Upper lobe of right lung (tissue), 1 donor: ENCODE data around the gene CCNH. TPM values are rescaled to one million over a fixed set of nuclear protein-coding genes. Genes with fewer than 3 reads are reported as not detected.

Experiments used
- ATAC-seq: fragments of 200-7000 bp; cut with Tn5 transposase; one replicate; pipeline ENCODE4 v1.9.1; 2020; ENCODE audit warnings: mild to moderate bottlenecking, moderate library complexity
- DNase-seq: peaks from one replicate; pipeline ENCODE4 v3.0.0-alpha.2; 2020
- H3K27ac ChIP-seq: fragments of 200-600 bp; one replicate; pipeline ENCODE4 v1.8.0; 2022
- H3K27me3 ChIP-seq: fragments of 200-600 bp; one replicate; pipeline ENCODE4 v1.8.0; 2022; ENCODE audit warnings: mild to moderate bottlenecking
- H3K36me3 ChIP-seq: fragments of 200-600 bp; one replicate; pipeline ENCODE4 v1.8.0; 2022
- H3K4me1 ChIP-seq: fragments of 200-600 bp; one replicate; pipeline ENCODE4 v1.8.0; 2022
- H3K4me3 ChIP-seq: fragments of 200-600 bp; one replicate; pipeline ENCODE4 v1.8.0; 2022; ENCODE audit warnings: mild to moderate bottlenecking
- H3K9me3 ChIP-seq: fragments of 200-600 bp; one replicate; pipeline ENCODE4 v1.8.0; 2022
- intact Hi-C: fragments of 100-400 bp; cut with DNase I; formaldehyde crosslinking; loops from one replicate; pipeline ENCODE4 v1.11.0; 2022
- total RNA-seq: library from RNA; stranded (reverse); fragmentation: NEBNext Ultra II Directional; extraction: Animal tissue kit (Norgen Biotek cat#: 25700); gene quantifications from one replicate; pipeline ENCODE4 v1.2.1, GENCODE V29; 2021
- TF ChIP-seq, protein P1 (sequence below): fragments of 200-600 bp; IDR thresholded peaks from one replicate; pipeline ENCODE4 v1.8.0; 2022; ENCODE audit warnings: antibody characterized with exemption
- donor health status: DM: no; HTN: yes; CAD: no; lungs with severe emphysema.

Gene CCNH
- total RNA-seq, 1 donor from 2014 or later: 50.4 TPM

- peaks cover 8% of the 10 kb centered on the region for H3K4me1 ChIP-seq
- H3K27ac ChIP-seq: peak overlapping the region; percentile 19
- no peak overlapping the region for H3K4me3 ChIP-seq
- H3K27me3 ChIP-seq: no peaks in the 10 kb centered on the region
- no peaks in the 10 kb centered on the region for H3K9me3 ChIP-seq
- intact Hi-C loops: no loop called here
- TF ChIP-seq, protein P1, sequence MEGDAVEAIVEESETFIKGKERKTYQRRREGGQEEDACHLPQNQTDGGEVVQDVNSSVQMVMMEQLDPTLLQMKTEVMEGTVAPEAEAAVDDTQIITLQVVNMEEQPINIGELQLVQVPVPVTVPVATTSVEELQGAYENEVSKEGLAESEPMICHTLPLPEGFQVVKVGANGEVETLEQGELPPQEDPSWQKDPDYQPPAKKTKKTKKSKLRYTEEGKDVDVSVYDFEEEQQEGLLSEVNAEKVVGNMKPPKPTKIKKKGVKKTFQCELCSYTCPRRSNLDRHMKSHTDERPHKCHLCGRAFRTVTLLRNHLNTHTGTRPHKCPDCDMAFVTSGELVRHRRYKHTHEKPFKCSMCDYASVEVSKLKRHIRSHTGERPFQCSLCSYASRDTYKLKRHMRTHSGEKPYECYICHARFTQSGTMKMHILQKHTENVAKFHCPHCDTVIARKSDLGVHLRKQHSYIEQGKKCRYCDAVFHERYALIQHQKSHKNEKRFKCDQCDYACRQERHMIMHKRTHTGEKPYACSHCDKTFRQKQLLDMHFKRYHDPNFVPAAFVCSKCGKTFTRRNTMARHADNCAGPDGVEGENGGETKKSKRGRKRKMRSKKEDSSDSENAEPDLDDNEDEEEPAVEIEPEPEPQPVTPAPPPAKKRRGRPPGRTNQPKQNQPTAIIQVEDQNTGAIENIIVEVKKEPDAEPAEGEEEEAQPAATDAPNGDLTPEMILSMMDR: no peak
- peaks cover 94% of the 10 kb centered on the region for H3K36me3 ChIP-seq
- DNase-seq (no peak), ATAC-seq (no peak)
Measured at GRCh38 chr5:87398981-87399614, 13.6 kb downstream of the CCNH start.

GRCh38 chr5:87394411-87395165 is 18.1 kb downstream of the CCNH start:
- Histone ChIP-seq H3K4me1 (peaks cover 1% of the 10 kb centered on the region), H3K27ac (no peak overlapping the region), H3K9me3 (no peaks in the 10 kb centered on the region), H3K27me3 (no peaks in the 10 kb centered on the region), H3K4me3 (no peak overlapping the region), H3K36me3 (peaks cover 100% of the 10 kb centered on the region)
- intact Hi-C loops: no loop called here
- TF ChIP-seq, protein P1: no peak
- peak; percentile 43 for ATAC-seq
- no peak for DNase-seq

DNA sequence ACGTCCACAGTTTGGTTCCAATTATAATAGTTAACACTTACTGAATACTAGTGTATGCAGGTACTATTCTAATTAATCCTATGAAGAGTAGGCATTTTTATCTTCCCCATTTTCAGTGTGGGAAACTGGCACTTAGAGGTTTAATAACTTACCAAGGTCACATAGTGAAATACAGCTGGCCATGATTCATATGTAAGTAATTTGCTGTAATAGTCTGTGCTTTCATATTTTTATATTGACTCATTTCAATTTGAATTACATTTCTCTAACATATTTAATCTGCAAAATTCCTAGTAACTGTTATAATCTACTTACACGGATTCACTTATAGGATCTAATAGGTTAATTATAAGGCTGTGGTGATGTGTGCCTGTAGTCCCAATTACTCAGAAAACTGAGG is 19.4 kb downstream of the CCNH start:
- H3K36me3 ChIP-seq: peaks cover 100% of the 10 kb centered on the region
- H3K27me3 ChIP-seq: no peaks in the 10 kb centered on the region
- no peak overlapping the region for H3K27ac ChIP-seq
- intact Hi-C loops: no loop called here
- no peaks in the 10 kb centered on the region for H3K4me1 ChIP-seq
- TF ChIP-seq, protein P1: no peak
- H3K9me3 ChIP-seq: no peaks in the 10 kb centered on the region
- no peak for DNase-seq
- H3K4me3 ChIP-seq: no peak overlapping the region
- ATAC-seq: no peak

- ATAC-seq: no peak
- Histone ChIP-seq H3K36me3 (peaks cover 100% of the 10 kb centered on the region), H3K9me3 (no peaks in the 10 kb centered on the region), H3K27ac (peak overlapping the region; percentile 1), H3K4me1 (no peaks in the 10 kb centered on the region), H3K4me3 (no peak overlapping the region), H3K27me3 (no peaks in the 10 kb centered on the region)
- TF ChIP-seq, protein P1: no peak
- DNase-seq: no peak
- intact Hi-C loops: no loop called here
Measured at GRCh38 chr5:87392801-87393200, 19.9 kb downstream of the CCNH start.

DNA sequence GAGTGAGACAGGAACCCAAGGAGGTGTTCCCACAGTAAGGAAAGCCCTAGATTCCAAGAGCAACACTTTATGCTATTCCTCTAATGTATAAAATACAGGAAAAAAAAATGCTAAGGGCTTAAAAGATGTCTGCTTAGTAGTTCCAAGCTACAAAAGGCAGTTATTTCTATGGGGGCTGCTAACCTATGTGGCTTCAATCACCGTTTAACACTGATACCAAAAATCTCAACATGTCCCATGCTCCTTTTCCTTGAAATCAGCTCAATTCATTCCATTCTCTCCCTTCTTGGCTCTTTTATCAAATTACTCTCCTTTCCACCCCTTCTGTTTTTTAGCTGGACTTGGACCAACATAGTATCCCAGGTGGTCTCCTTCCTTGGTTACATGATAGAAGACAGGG is 20.6 kb downstream of the CCNH start:
- no peak for ATAC-seq
- H3K9me3 ChIP-seq: no peaks in the 10 kb centered on the region
- intact Hi-C loops: no loop called here
- H3K36me3 ChIP-seq: peaks cover 100% of the 10 kb centered on the region
- TF ChIP-seq, protein P1: no peak
- DNase-seq: no peak
- peak overlapping the region; percentile 1 for H3K27ac ChIP-seq
- H3K4me3 ChIP-seq: no peak overlapping the region
- H3K4me1 ChIP-seq: no peaks in the 10 kb centered on the region
- H3K27me3 ChIP-seq: no peaks in the 10 kb centered on the region
